ENCODE measurements around the gene CCDC102A.
A peak's percentile ranks its signal among the peaks of the same experiment; 100 is the strongest.
"Not testable (repeated sequence)": the region's sequence is repeated elsewhere in the genome, so short reads cannot be mapped to it uniquely, and the experiment has no call there.

The CCDC102A gene

DNA sequence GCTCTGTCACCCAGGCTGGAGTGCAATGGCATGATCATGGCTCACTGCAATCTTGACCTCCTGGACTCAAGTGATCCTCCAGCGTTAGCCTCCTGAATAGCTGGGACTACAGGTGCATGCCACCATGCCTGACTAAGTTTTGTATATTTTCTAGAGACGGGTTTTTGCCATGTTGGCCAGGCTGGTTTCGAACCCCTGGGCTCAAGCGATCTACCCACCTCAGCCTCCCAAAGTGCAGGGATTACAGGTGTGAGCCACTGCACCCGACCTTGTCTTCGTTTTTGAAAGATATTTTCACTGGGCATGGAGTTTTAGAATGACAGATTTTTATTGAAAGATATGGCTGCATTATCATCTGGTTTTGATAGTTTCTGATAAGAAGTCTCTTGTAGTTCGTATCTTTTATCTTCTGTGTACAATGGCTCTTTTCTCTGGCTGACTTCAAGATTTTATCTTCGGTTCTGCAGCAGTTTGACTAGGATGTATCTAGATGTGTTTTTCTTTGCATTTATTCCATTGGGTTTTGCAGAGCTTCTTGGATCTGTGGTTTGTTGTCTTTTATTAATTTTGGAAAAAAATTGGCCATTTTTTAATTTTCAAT is 20.7 kb upstream of the CCDC102A start:
- peaks cover 15% of the 10 kb centered on the region for H3K27me3 Mint-ChIP-seq (ENCODE audit: low read depth)
- no peak overlapping the region for H3K4me3 Mint-ChIP-seq
- DNase-seq (ENCODE audit: low spot score) = no peak
- H3K27ac Mint-ChIP-seq = peak overlapping the region; percentile 6
- H3K4me1 Mint-ChIP-seq (ENCODE audit: low read depth) = peaks cover 7% of the 10 kb centered on the region
- H3K36me3 Mint-ChIP-seq (ENCODE audit: low read depth) = peaks cover 10% of the 10 kb centered on the region
- peaks cover 26% of the 10 kb centered on the region for H3K9me3 Mint-ChIP-seq

DNA sequence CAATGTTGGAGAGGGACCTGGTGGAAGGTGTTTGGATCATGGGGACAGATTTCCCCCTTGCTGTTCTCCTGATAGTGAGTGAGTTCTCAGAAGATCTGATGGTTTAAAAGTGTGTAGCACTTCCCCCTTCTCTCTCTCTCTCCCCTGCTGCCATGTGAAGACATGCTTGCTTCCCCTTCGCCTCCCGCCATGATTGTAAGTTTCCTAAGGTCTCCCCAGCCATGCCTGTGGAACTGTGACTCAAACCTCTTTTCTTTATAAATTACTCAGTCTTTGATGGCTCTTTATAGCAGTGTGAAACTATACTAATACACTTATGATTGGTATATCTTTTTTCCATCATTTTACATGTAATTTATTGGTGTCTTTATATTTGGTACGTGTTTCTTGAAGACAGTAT is 19.5 kb upstream of the CCDC102A start:
- Mint-ChIP-seq H3K27me3 (ENCODE audit: low read depth) (peaks cover 14% of the 10 kb centered on the region), H3K27ac (no peak overlapping the region), H3K36me3 (ENCODE audit: low read depth) (peaks cover 4% of the 10 kb centered on the region), H3K9me3 (peaks cover 19% of the 10 kb centered on the region), H3K4me3 (no peak overlapping the region), H3K4me1 (ENCODE audit: low read depth) (peaks cover 7% of the 10 kb centered on the region)
- no peak for DNase-seq (ENCODE audit: low spot score)

- Mint-ChIP-seq H3K4me1 (ENCODE audit: low read depth) (peaks cover 14% of the 10 kb centered on the region), H3K27ac (no peak overlapping the region)
Measured at GRCh38 chr16:57551057-57551456, 14.7 kb upstream of the CCDC102A start.

DNA sequence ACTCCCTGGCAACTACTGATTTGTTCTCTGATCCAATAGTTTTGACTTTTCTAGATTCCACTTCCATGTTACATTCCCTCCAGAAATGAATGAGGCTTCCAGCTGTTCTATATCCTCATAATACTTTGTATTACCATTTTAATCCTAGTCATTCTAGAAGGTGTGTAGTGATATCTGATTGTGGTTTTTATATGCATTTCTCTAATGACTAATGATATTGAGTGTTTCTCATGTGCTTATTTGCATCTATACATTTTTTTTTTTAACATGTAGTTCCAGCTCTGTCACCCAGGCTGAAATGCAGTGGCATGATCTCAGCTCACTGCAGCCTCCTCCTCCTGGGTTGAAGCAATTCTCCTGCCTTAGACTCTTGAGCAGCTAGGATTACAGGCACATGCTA is 13.4 kb upstream of the CCDC102A start:
- H3K36me3 Mint-ChIP-seq (ENCODE audit: low read depth) = no peaks in the 10 kb centered on the region
- no peak for DNase-seq (ENCODE audit: low spot score)
- H3K4me1 Mint-ChIP-seq (ENCODE audit: low read depth) = peaks cover 17% of the 10 kb centered on the region
- H3K27ac Mint-ChIP-seq = no peak overlapping the region
- H3K27me3 Mint-ChIP-seq (ENCODE audit: low read depth) = peaks cover 6% of the 10 kb centered on the region
- H3K9me3 Mint-ChIP-seq = no peaks in the 10 kb centered on the region
- H3K4me3 Mint-ChIP-seq = no peak overlapping the region

More at GRCh38 chr16:57551057-57551456, 14.7 kb upstream of the CCDC102A start:
- H3K27me3 Mint-ChIP-seq (ENCODE audit: low read depth) = peaks cover 6% of the 10 kb centered on the region
- no peak overlapping the region for H3K4me3 Mint-ChIP-seq
- peaks cover 3% of the 10 kb centered on the region for H3K9me3 Mint-ChIP-seq
- H3K36me3 Mint-ChIP-seq (ENCODE audit: low read depth) = no peaks in the 10 kb centered on the region
- DNase-seq (ENCODE audit: low spot score) = no peak

DNA sequence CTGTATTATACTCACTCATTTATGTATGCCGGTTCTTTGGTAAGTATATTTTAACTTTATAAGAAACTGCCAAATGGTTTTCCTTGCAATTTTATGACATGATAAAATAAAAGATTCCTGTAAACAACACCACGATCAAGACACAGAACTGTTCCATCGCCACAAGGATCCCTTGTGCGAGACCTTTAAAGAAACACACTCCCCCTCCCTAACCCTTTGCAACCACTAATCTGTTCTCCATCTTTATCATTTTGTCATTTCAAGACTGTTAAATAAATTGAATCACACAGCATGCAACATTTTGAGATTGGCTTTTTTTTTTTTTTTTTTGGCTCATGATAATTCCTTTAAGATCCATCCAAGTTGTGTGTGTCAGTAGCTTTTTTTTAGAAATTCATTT is 12.0 kb upstream of the CCDC102A start:
- no peak for DNase-seq (ENCODE audit: low spot score)
- no peaks in the 10 kb centered on the region for H3K36me3 Mint-ChIP-seq (ENCODE audit: low read depth)
- peaks cover 6% of the 10 kb centered on the region for H3K27me3 Mint-ChIP-seq (ENCODE audit: low read depth)
- H3K27ac Mint-ChIP-seq = no peak overlapping the region
- no peaks in the 10 kb centered on the region for H3K9me3 Mint-ChIP-seq
- H3K4me1 Mint-ChIP-seq (ENCODE audit: low read depth) = peaks cover 30% of the 10 kb centered on the region
- no peak overlapping the region for H3K4me3 Mint-ChIP-seq

- not testable (repeated sequence) for DNase-seq (ENCODE audit: low spot score); H3K27me3 Mint-ChIP-seq (ENCODE audit: low read depth); H3K36me3 Mint-ChIP-seq (ENCODE audit: low read depth); H3K9me3 Mint-ChIP-seq; H3K27ac Mint-ChIP-seq; H3K4me3 Mint-ChIP-seq
- peaks cover 34% of the 10 kb centered on the region for H3K4me1 Mint-ChIP-seq (ENCODE audit: low read depth)
Measured at GRCh38 chr16:57547524-57547923, 11.2 kb upstream of the CCDC102A start.

GRCh38 chr16:57544124-57544653 is 7.8 kb upstream of the CCDC102A start:
- peaks cover 39% of the 10 kb centered on the region for H3K4me1 Mint-ChIP-seq (ENCODE audit: low read depth)
- no peaks in the 10 kb centered on the region for H3K27me3 Mint-ChIP-seq (ENCODE audit: low read depth)
- H3K36me3 Mint-ChIP-seq (ENCODE audit: low read depth) = no peaks in the 10 kb centered on the region
- H3K27ac Mint-ChIP-seq = peak overlapping the region; percentile 27
- peak overlapping the region; percentile 46 for H3K4me3 Mint-ChIP-seq
- H3K9me3 Mint-ChIP-seq = no peaks in the 10 kb centered on the region
- peak; percentile 56 for DNase-seq (ENCODE audit: low spot score)

DNA sequence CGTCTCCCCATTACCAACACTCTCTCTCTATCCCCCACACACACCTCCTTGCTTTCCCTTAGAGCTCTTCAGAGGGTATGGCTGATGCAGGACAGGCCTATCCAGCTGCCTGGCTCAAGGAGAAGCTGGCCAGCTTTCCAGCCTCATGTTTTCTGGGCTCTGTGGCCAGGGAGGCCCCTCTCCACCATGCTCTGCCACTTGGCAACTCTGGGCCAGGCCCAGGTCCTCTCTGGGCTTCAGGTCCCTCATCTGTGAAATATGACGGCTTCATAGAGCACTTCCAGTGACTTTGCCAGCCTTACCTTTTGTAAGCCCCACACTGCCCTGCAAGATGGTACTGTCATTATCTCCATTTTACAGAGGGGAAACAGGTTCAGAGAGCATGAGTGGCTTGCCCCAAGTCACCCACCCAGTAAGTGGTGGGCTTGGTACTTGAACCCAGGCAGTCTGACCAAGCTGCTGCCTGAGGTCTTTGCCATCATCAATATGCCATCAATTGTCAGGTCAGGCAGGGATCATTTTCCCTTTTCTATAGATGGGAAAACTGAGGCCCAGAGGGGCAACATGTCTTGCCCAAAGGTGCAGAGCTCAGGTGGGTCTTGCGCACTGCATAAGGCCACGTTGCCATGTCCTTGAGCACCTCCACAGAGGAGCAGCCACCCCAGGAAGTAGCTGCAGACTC is 5.5 kb upstream of the CCDC102A start:
- no peaks in the 10 kb centered on the region for H3K36me3 Mint-ChIP-seq (ENCODE audit: low read depth)
- H3K4me1 Mint-ChIP-seq (ENCODE audit: low read depth) = peaks cover 52% of the 10 kb centered on the region
- H3K9me3 Mint-ChIP-seq = no peaks in the 10 kb centered on the region
- H3K4me3 Mint-ChIP-seq = peak overlapping the region; percentile 55
- peak overlapping the region; percentile 27 for H3K27ac Mint-ChIP-seq
- no peaks in the 10 kb centered on the region for H3K27me3 Mint-ChIP-seq (ENCODE audit: low read depth)
- DNase-seq (ENCODE audit: low spot score) = no peak

- Mint-ChIP-seq H3K4me3 (no peak overlapping the region), H3K27ac (no peak overlapping the region)
Measured at GRCh38 chr16:57540906-57541753, 4.8 kb upstream of the CCDC102A start.

GRCh38 chr16:57540387-57540786 is 4.0 kb upstream of the CCDC102A start:
- no peaks in the 10 kb centered on the region for H3K9me3 Mint-ChIP-seq
- H3K4me3 Mint-ChIP-seq = no peak overlapping the region
- H3K27me3 Mint-ChIP-seq (ENCODE audit: low read depth) = no peaks in the 10 kb centered on the region
- no peak overlapping the region for H3K27ac Mint-ChIP-seq
- peaks cover 55% of the 10 kb centered on the region for H3K4me1 Mint-ChIP-seq (ENCODE audit: low read depth)
- H3K36me3 Mint-ChIP-seq (ENCODE audit: low read depth) = no peaks in the 10 kb centered on the region
- DNase-seq (ENCODE audit: low spot score) = no peak

More at GRCh38 chr16:57540906-57541753, 4.8 kb upstream of the CCDC102A start:
- H3K4me1 Mint-ChIP-seq (ENCODE audit: low read depth) = peaks cover 52% of the 10 kb centered on the region
- DNase-seq (ENCODE audit: low spot score) = no peak
- H3K36me3 Mint-ChIP-seq (ENCODE audit: low read depth) = no peaks in the 10 kb centered on the region
- H3K27me3 Mint-ChIP-seq (ENCODE audit: low read depth) = no peaks in the 10 kb centered on the region
- H3K9me3 Mint-ChIP-seq = no peaks in the 10 kb centered on the region

DNA sequence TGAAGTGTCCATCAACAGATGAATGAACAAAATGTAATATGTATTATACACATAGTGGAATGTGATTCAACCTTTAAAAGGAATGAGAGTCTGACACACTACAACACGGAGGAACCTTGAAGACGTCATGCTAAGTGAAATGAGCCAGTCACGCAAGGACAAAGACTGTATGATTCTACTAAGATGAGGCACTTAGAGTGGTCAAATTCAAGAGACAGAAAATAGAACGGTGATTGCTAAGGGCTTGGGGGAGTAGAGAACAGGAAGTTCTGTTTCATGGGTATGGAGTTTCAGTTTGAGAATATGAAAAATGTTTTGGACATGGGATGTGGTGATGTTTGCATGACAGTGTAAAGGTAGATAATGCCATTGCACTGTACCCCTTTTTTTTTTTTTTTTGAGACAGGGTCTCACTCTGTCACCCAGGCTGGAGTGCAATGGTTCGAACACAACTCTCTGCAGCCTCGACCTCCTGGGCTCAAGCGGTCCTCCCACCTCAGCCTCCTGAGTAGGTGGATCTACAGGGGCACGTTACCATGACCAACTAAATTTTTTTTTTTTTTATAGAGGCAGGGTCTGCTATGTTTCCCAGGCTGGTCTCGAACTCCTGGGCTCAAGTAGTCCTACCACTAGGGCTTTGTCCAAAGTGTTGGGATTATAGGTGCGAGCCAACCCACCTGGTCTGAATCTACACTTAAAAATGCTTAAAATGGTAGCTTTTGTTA is 2.9 kb upstream of the CCDC102A start:
- Mint-ChIP-seq H3K27ac (peak overlapping the region; percentile 74), H3K4me3 (peak overlapping the region; percentile 83), H3K36me3 (ENCODE audit: low read depth) (no peaks in the 10 kb centered on the region), H3K4me1 (ENCODE audit: low read depth) (peaks cover 56% of the 10 kb centered on the region), H3K27me3 (ENCODE audit: low read depth) (no peaks in the 10 kb centered on the region), H3K9me3 (no peaks in the 10 kb centered on the region)
- peak; percentile 44 for DNase-seq (ENCODE audit: low spot score)

DNA sequence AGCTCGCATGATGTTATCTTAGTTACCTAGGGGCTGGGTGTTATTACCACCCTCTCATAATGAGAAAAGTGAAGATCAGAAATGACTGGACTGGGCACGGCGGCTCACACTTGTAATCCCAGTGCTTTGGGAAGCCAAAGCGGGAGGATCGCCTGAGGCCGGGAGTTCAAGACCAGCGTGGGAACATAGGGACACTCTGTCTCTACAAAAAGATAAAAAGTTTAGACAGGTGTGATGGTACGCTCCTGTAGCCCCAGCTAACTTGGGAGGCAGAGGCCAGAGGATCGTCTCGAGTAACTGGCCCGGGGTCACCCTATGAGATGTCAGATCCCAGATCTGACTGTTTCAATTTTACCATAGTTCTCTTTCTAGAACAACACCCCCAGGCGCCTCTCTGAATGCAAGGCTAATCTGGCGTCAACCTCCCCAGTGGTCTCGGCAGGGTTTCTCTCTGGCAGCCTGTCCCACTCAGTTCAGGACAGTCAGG is 1.9 kb upstream of the CCDC102A start:
- H3K4me1 Mint-ChIP-seq (ENCODE audit: low read depth) = peaks cover 56% of the 10 kb centered on the region
- no peaks in the 10 kb centered on the region for H3K36me3 Mint-ChIP-seq (ENCODE audit: low read depth)
- peak overlapping the region; percentile 83 for H3K4me3 Mint-ChIP-seq
- no peak for DNase-seq (ENCODE audit: low spot score)
- peak overlapping the region; percentile 74 for H3K27ac Mint-ChIP-seq
- H3K27me3 Mint-ChIP-seq (ENCODE audit: low read depth) = no peaks in the 10 kb centered on the region
- H3K9me3 Mint-ChIP-seq = no peaks in the 10 kb centered on the region

- H3K4me3 Mint-ChIP-seq = peak overlapping the region; percentile 83
- H3K36me3 Mint-ChIP-seq (ENCODE audit: low read depth) = no peaks in the 10 kb centered on the region
- peak overlapping the region; percentile 74 for H3K27ac Mint-ChIP-seq
- no peaks in the 10 kb centered on the region for H3K27me3 Mint-ChIP-seq (ENCODE audit: low read depth)
- no peak for DNase-seq (ENCODE audit: low spot score)
- H3K4me1 Mint-ChIP-seq (ENCODE audit: low read depth) = peaks cover 56% of the 10 kb centered on the region
- no peaks in the 10 kb centered on the region for H3K9me3 Mint-ChIP-seq
Measured at GRCh38 chr16:57537581-57538234, 1.3 kb upstream of the CCDC102A start.
